LNCaP clone FGC (cell line): ENCODE data around the gene SLC6A7.

ENCODE experiments used
- DNase-seq: peaks from one replicate; pipeline ENCODE4 v3.0.0-alpha.2; 2011; ENCODE audit warnings: low read depth
- H3K4me3 ChIP-seq: 2 replicates; pipeline ENCODE4 v1.5.1; 2011; ENCODE audit warnings: mild to moderate bottlenecking, low read depth, low read length, control low read depth
- TF ChIP-seq, protein P1 (sequence below): IDR thresholded peaks from 2 replicates; pipeline ENCODE4 v1.5.1; 2012; ENCODE audit warnings: mild to moderate bottlenecking; ENCODE audit not compliant: control insufficient read depth, insufficient read depth; ENCODE audit errors: extremely low read depth

SLC6A7 gene

GRCh38 chr5:150166037-150166649, 23.7 kb upstream of the SLC6A7 start:
- no peak for DNase-seq
- TF ChIP-seq, protein P1, sequence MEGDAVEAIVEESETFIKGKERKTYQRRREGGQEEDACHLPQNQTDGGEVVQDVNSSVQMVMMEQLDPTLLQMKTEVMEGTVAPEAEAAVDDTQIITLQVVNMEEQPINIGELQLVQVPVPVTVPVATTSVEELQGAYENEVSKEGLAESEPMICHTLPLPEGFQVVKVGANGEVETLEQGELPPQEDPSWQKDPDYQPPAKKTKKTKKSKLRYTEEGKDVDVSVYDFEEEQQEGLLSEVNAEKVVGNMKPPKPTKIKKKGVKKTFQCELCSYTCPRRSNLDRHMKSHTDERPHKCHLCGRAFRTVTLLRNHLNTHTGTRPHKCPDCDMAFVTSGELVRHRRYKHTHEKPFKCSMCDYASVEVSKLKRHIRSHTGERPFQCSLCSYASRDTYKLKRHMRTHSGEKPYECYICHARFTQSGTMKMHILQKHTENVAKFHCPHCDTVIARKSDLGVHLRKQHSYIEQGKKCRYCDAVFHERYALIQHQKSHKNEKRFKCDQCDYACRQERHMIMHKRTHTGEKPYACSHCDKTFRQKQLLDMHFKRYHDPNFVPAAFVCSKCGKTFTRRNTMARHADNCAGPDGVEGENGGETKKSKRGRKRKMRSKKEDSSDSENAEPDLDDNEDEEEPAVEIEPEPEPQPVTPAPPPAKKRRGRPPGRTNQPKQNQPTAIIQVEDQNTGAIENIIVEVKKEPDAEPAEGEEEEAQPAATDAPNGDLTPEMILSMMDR, result no peak
- no peak overlapping the region for H3K4me3 ChIP-seq

DNA sequence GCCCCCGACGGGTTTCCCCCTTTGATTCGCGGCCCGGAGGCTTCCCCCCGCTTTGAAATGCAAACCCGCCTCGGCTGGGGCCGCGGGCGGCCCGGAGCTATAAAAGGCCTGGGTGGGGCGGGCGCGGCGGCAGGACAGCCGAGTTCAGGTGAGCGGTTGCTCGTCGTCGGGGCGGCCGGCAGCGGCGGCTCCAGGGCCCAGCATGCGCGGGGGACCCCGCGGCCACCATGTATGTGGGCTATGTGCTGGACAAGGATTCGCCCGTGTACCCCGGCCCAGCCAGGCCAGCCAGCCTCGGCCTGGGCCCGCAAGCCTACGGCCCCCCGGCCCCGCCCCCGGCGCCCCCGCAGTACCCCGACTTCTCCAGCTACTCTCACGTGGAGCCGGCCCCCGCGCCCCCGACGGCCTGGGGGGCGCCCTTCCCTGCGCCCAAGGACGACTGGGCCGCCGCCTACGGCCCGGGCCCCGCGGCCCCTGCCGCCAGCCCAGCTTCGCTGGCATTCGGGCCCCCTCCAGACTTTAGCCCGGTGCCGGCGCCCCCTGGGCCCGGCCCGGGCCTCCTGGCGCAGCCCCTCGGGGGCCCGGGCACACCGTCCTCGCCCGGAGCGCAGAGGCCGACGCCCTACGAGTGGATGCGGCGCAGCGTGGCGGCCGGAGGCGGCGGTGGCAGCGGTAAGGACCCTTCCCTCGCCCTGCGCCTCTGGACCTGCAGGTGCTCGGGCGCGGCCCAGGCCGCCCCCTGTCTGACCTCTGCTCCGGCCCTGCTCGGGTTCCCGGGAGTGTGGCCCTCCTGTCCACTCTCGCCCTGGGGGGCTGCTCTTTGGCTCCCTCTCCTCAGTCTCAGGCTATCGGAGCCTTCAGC, 23.0 kb upstream of the SLC6A7 start, which contains the start of gene CDX1:
Gene CDX1, plus strand, starts transcription at position 129 of the 862 bp plus-strand sequence. Its CDS starts 99 bp downstream, at position 228.
- TF ChIP-seq, protein P1, result no peak
- H3K4me3 ChIP-seq, result no peak within 1 kb of the TSS
- no peak for DNase-seq

GRCh38 chr5:150167512-150167850, 22.4 kb upstream of the SLC6A7 start:
- H3K4me3 ChIP-seq, result no peak overlapping the region
- no peak for DNase-seq
- TF ChIP-seq, protein P1, result no peak

GRCh38 chr5:150167908-150168307, 22.0 kb upstream of the SLC6A7 start:
- no peak for DNase-seq
- H3K4me3 ChIP-seq, result no peak overlapping the region
- TF ChIP-seq, protein P1, result 0 out of 2 replicates have a peak, but pooled peaks have one; percentile 10

- DNase-seq, result no peak
- no peak overlapping the region for H3K4me3 ChIP-seq
- TF ChIP-seq, protein P1, result no peak
These were observed 21.0 kb upstream of the SLC6A7 start for GRCh38 chr5:150168864-150169263.

- no peak for DNase-seq
- TF ChIP-seq, protein P1, result no peak
- H3K4me3 ChIP-seq, result no peak overlapping the region
These were observed 17.7 kb upstream of the SLC6A7 start for GRCh38 chr5:150172145-150172544.
